ENCODE measurements around the gene SPRED2.

SPRED2 gene

GRCh38 chr2:65273344-65273743 lies 159.1 kb downstream of the SPRED2 start:
- no peak for DNase-seq

- DNase-seq, result no peak
Observed at GRCh38 chr2:65268957-65269356, 163.4 kb downstream of the SPRED2 start.

- no peak for DNase-seq
Observed at GRCh38 chr2:65267008-65267407, 165.4 kb downstream of the SPRED2 start.

DNA sequence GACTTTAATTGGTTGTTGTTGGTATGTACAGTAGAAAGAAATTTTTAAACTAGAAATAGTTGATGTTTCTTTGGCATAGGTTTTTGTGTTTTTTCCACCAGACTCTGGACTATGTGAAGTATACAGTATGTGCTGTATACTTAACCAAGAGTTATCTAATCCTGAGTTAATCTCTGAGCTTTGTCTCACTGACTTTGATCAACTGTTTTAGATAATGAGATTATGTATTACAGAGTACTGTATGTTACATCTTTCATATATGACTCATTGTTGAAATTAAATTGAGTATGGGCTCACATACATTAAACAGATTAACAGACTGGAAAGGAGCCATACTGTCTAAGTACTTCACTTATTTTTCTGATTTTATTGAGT lies 166.7 kb downstream of the SPRED2 start:
- no peak for DNase-seq

GRCh38 chr2:65264821-65265670 lies 167.4 kb downstream of the SPRED2 start:
- DNase-seq, result no peak

GRCh38 chr2:65263986-65264385 lies 168.4 kb downstream of the SPRED2 start:
- no peak for DNase-seq

DNA sequence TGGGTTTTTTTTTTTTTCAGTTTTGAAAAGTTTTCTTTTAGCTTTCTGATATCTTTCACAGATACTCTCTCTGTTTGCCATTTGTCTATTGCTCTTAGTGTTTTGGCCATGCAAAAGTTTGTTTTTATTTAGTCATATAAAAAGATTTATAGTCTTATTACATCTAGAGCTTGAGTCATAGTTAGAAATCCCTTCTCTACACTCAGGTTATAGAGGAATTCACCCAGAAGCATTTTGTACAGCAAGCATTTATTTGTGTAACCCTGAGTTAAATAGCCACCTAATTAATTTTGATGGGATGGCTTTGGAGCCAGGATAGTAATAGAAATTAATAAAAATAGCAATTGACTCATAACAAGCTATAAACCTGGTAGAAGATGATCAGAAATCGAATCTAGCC lies 169.1 kb downstream of the SPRED2 start:
- no peak for DNase-seq

DNA sequence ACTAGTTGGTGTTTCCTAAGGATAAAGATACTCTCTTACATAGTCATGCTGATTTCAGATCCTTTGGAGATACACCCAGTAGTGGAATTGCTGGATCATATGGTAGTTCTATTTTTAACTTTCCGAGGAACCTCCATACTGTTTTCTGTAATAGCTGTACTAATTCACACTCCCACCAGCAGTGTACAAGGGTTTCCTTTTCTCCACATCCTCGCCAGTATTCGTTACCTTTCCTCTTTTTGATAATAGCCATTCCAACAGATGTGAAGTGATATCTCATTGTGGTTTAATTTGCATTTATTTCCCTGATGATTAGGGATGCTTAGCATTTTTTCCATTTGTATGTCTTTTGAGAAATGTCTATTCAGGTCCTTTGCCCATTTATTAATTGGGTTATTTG lies 170.7 kb downstream of the SPRED2 start:
- DNase-seq, result no peak
